K562 (cell line): ENCODE results near the gene CASP6. TPM values are rescaled to one million over a fixed set of nuclear protein-coding genes. Genes with fewer than 3 reads are reported as not detected.
A peak's percentile ranks its signal among the peaks of the same experiment; 100 is the strongest.

Source experiments
- ARID1B ChIP-seq: fragments of 450-650 bp; IDR thresholded peaks from 2 replicates; pipeline ENCODE4 v1.6.1; 2016; ENCODE audit warnings: antibody characterized with exemption, mild to moderate bottlenecking, inconsistent platforms
- COPS2 ChIP-seq: fragments of 450-650 bp; conservative IDR thresholded peaks from 2 replicates; pipeline ENCODE4 v1.6.1; 2016; ENCODE audit warnings: mild to moderate bottlenecking, moderate library complexity
- FOS ChIP-seq: IDR thresholded peaks from 3 replicates; pipeline ENCODE4 v1.6.1; 2011; ENCODE audit not compliant: insufficient read length; ENCODE audit errors: extremely low read depth
- GTF3C2 ChIP-seq: IDR thresholded peaks from 3 replicates; pipeline ENCODE4 v1.6.1; 2011; ENCODE audit warnings: borderline replicate concordance, mild to moderate bottlenecking, moderate library complexity; ENCODE audit not compliant: insufficient read length; ENCODE audit errors: extremely low read depth
- HDAC2 ChIP-seq: fragments of 450-650 bp; IDR thresholded peaks from 2 replicates; pipeline ENCODE4 v1.6.1; 2016; ENCODE audit warnings: mild to moderate bottlenecking
- NONO ChIP-seq, 2 experiments: fragments of 200-400 bp in 1 of 2; fragments of 450-650 bp in 1 of 2; formaldehyde crosslinking in 1 of 2; IDR thresholded peaks; 2 replicates each; pipeline ENCODE4 v1.6.1; 2017; ENCODE audit warnings: low read depth in 2 of 2, mild to moderate bottlenecking in 2 of 2, moderate library complexity in 2 of 2, low read length in 1 of 2
- RBBP5 ChIP-seq: fragments of 200-600 bp; sonication (generic); IDR thresholded peaks from 2 replicates; pipeline ENCODE4 v1.6.1; 2012; ENCODE audit warnings: borderline replicate concordance, mild to moderate bottlenecking, low read length, control low read depth, inconsistent platforms; ENCODE audit not compliant: insufficient read depth, poor library complexity, severe bottlenecking
- RUNX1 ChIP-seq: sonication (generic); IDR thresholded peaks from 2 replicates; pipeline ENCODE4 v1.6.1; 2016; ENCODE audit warnings: antibody characterized with exemption, low read depth
- SRSF3 ChIP-seq: fragments of 200-400 bp; formaldehyde crosslinking; IDR thresholded peaks from 2 replicates; pipeline ENCODE4 v1.6.1; 2016; ENCODE audit warnings: mild to moderate bottlenecking, low read length, moderate library complexity; ENCODE audit not compliant: insufficient read depth
- TAF15 ChIP-seq: fragments of 200-400 bp; formaldehyde crosslinking; IDR thresholded peaks from 2 replicates; pipeline ENCODE4 v1.6.1; 2017; ENCODE audit warnings: mild to moderate bottlenecking, low read depth, low read length, moderate library complexity
- TAL1 ChIP-seq: fragments of 450-650 bp; IDR thresholded peaks from 2 replicates; pipeline ENCODE4 v1.6.1; 2016; ENCODE audit warnings: mild to moderate bottlenecking
- TCF15 ChIP-seq: fragments of 250-450 bp; sonication (Bioruptor Pico); IDR thresholded peaks from 2 replicates; pipeline ENCODE4 v1.8.0; 2022; ENCODE audit warnings: moderate library complexity, mild to moderate bottlenecking, inconsistent platforms
- TFE3 ChIP-seq: fragments of 450-650 bp; formaldehyde crosslinking; IDR thresholded peaks from 2 replicates; pipeline ENCODE4 v1.4.0; 2020; ENCODE audit warnings: mild to moderate bottlenecking, mixed read lengths
- USF2 ChIP-seq: sonication (generic); formaldehyde crosslinking; IDR thresholded peaks from 2 replicates; pipeline ENCODE4 v1.5.0; 2020; ENCODE audit warnings: missing genetic modification reagents
- VEZF1 ChIP-seq: fragments of 200-800 bp; sonication (Bioruptor generic); IDR thresholded peaks from 2 replicates; pipeline ENCODE4 v1.6.1; 2017; ENCODE audit warnings: missing genetic modification characterization, missing compliant biosample characterization
- ZBTB17 ChIP-seq: fragments of 450-650 bp; formaldehyde crosslinking; IDR thresholded peaks from 2 replicates; pipeline ENCODE4 v1.4.0; 2020; ENCODE audit warnings: mild to moderate bottlenecking
- ZC3H4 ChIP-seq: sonication (generic); formaldehyde crosslinking; IDR thresholded peaks from 2 replicates; pipeline ENCODE4 v1.9.0; 2021; ENCODE audit warnings: missing genetic modification reagents, borderline replicate concordance
- ZNF121 ChIP-seq: sonication (generic); formaldehyde crosslinking; conservative IDR thresholded peaks from 2 replicates; pipeline ENCODE4 v1.8.0; 2022; ENCODE audit warnings: missing genetic modification reagents
- ZNF3 ChIP-seq: fragments of 250-450 bp; sonication (Bioruptor Pico); IDR thresholded peaks from 2 replicates; pipeline ENCODE4 v1.5.0; 2021; ENCODE audit warnings: mild to moderate bottlenecking, moderate library complexity
- ZNF699 ChIP-seq: fragments of 250-450 bp; sonication (Bioruptor Pico); IDR thresholded peaks from 2 replicates; pipeline ENCODE4 v1.8.0; 2021; ENCODE audit warnings: mild to moderate bottlenecking, moderate library complexity; ENCODE audit not compliant: insufficient replicate concordance
- ZNF830 ChIP-seq: fragments of 250-450 bp; sonication (Bioruptor Pico); IDR thresholded peaks from 2 replicates; pipeline ENCODE4 v1.5.0; 2021; ENCODE audit warnings: mild to moderate bottlenecking
- polyA plus RNA-seq, 8 experiments: library from polyadenylated mRNA; depleted of rRNA in 4 of 8; stranded (reverse) in 5 of 8; unstranded in 3 of 8; fragments of >200 nt; fragmentation: Nextera tagmentation in 2 of 8; fragmentation: Illumina TruSeq in 1 of 8; extraction: Ambion mirVana in 2 of 8; extraction: Trizol in 1 of 8; gene quantifications; 2 replicates each; pipeline versions ENCODE4 v1.2.1 to v1.2.3, GENCODE V29; 2011 to 2014; ENCODE audit warnings: inconsistent platforms in 1 of 8, missing spikeins in 1 of 8
- total RNA-seq, 7 experiments: library from RNA; depleted of rRNA in 6 of 7; stranded (reverse); fragments of >200 nt in 6 of 7; fragmentation: Illumina TruSeq in 2 of 7; extraction: Trizol in 2 of 7; gene quantifications; 2 replicates each; pipeline versions ENCODE4 v1.2.1 to v1.2.3, GENCODE V29; 2011 to 2021; ENCODE audit warnings: low replicate concordance in 1 of 7

The CASP6 gene
- total and polyA plus RNA-seq, 9 of the 15 experiments (the other 6 are each of a cell fraction or from before 2014, with no cell fraction given), result 20.8 to 72.7 (median 39.1) TPM

- TF ChIP-seq TAL1, result no peak
- no peak for TF ChIP-seq FOS
- TF ChIP-seq ZNF699 (CRISPR knock-in tag), result no peak
- TF ChIP-seq COPS2, result no peak
- no peak for TF ChIP-seq TAF15
- no peak for TF ChIP-seq RUNX1
- no peak for TF ChIP-seq SRSF3
- no peak for TF ChIP-seq GTF3C2
- no peak for TF ChIP-seq ZNF3 (CRISPR knock-in tag)
- 0 out of 2 replicates have a peak, but pooled peaks have one; percentile 9 for TF ChIP-seq ARID1B
- TF ChIP-seq ZNF121 (CRISPR knock-in tag), result no peak
- TF ChIP-seq USF2 (CRISPR knock-in tag), result no peak
- TF ChIP-seq ZNF830 (CRISPR knock-in tag), result 0 out of 2 replicates have a peak, but pooled peaks have one; percentile 45
- peak; percentile 63; the same call in 1 of the 2 replicates for TF ChIP-seq HDAC2
- peak; percentile 16; the same call in 1 of the 2 replicates for TF ChIP-seq ZBTB17
- no peak for TF ChIP-seq TCF15
- peak; percentile 66 for TF ChIP-seq RBBP5
- TF ChIP-seq NONO (IDR thresholded peaks at IDR 0.05; ENCODE audit: low read depth in 2 of 2, low read length in 1 of 2), result no peak; a peak in 2 of 4 replicates
- no peak for TF ChIP-seq ZC3H4 (CRISPR knock-in tag)
- peak; percentile 83 for TF ChIP-seq VEZF1 (CRISPR knock-in tag)
- TF ChIP-seq TFE3, result no peak
Measured at GRCh38 chr4:109702950-109703663, at the start of gene CASP6 (continued).
